Spleen (tissue), 11 donors: ENCODE data around the gene ZNF747. TPM values are rescaled to one million over a fixed set of nuclear protein-coding genes. Genes with fewer than 3 reads are reported as not detected.

Experiments
- DNase-seq: peaks from one replicate; pipeline ENCODE4 v3.0.0-alpha.2; 2020
- H3K27ac ChIP-seq, 8 donors: fragments of 200-600 bp; sonication (generic) in 7 of 8; 1 replicate in 4 of 8; 2 replicates in 4 of 8; pipeline versions ENCODE4 v1.5.0 to v1.8.0; 2016 to 2021; ENCODE audit warnings: inconsistent platforms in 4 of 8, mild to moderate bottlenecking in 4 of 8, moderate library complexity in 1 of 8
- H3K27me3 ChIP-seq, 7 donors: fragments of 200-600 bp; sonication (generic) in 6 of 7; replicated peaks in 1 of 7; 1 replicate in 4 of 7; 2 replicates in 3 of 7; pipeline versions ENCODE4 v1.5.0 to v1.8.0; 2016 to 2021; ENCODE audit warnings: inconsistent platforms in 3 of 7, mild to moderate bottlenecking in 1 of 7
- H3K36me3 ChIP-seq, 6 donors: fragments of 200-600 bp; sonication (generic) in 5 of 6; 1 replicate in 4 of 6; 2 replicates in 2 of 6; pipeline versions ENCODE4 v1.5.0 to v1.8.0; 2016 to 2021; ENCODE audit warnings: inconsistent platforms in 2 of 6
- H3K4me1 ChIP-seq, 6 donors: fragments of 200-600 bp; sonication (generic) in 5 of 6; 1 replicate in 3 of 6; 2 replicates in 3 of 6; pipeline versions ENCODE4 v1.5.0 to v1.8.0; 2016 to 2021; ENCODE audit warnings: inconsistent platforms in 3 of 6
- H3K4me3 ChIP-seq, 8 donors: fragments of 200-600 bp; sonication (generic) in 7 of 8; 1 replicate in 4 of 8; 2 replicates in 4 of 8; pipeline versions ENCODE4 v1.5.0 to v1.8.0; 2016 to 2021; ENCODE audit warnings: inconsistent platforms in 4 of 8, mild to moderate bottlenecking in 4 of 8, moderate library complexity in 2 of 8
- H3K9me3 ChIP-seq, 8 donors: fragments of 200-600 bp; sonication (generic) in 7 of 8; 1 replicate in 4 of 8; 2 replicates in 4 of 8; pipeline versions ENCODE4 v1.5.0 to v1.8.0; 2016 to 2021; ENCODE audit warnings: inconsistent platforms in 4 of 8
- CTCF ChIP-seq, 11 experiments: fragments of 200-600 bp in 7 of 11; fragments of 450-650 bp in 4 of 11; sonication (generic) in 4 of 11; IDR thresholded peaks in 8 of 11; conservative IDR thresholded peaks in 3 of 11; 1 replicate in 7 of 11; 2 replicates in 4 of 11; pipeline versions ENCODE4 v1.4.0 to v1.8.0; 2016 to 2021; ENCODE audit warnings: antibody characterized with exemption in 11 of 11, inconsistent platforms in 4 of 11, mild to moderate bottlenecking in 1 of 11
- POLR2A ChIP-seq, 3 donors: fragments of 450-650 bp; IDR thresholded peaks; one replicate each; pipeline ENCODE4 v1.5.1; 2017; ENCODE audit warnings: antibody characterized with exemption in 3 of 3, mild to moderate bottlenecking in 1 of 3
- POLR2AphosphoS5 ChIP-seq, 3 donors: sonication (generic); formaldehyde crosslinking; IDR thresholded peaks; one replicate each; pipeline ENCODE4 v1.5.1; 2017; ENCODE audit warnings: antibody characterized with exemption in 3 of 3
- WGBS, 5 donors: extraction: QIAGEN DNeasy Blood & Tissue Kit in 3 of 5; methylation state at CpG; one replicate each; pipeline versions ENCODE4 v1.1.5 to v1.1.7; 2013 to 2018; 5-methylcytosine and 5-hydroxymethylcytosine counted together
- intact Hi-C: fragments of 100-400 bp; cut with DNase I; formaldehyde crosslinking; loops from one replicate; pipeline ENCODE4 v1.15.0; 2023; ENCODE audit warnings: low total_unique reads
- microRNA-seq, 3 donors: library from miRNA; unstranded; fragments of <30 nt; microRNA quantifications; one replicate each; pipeline versions ENCODE4 to v1.1.0, GENCODE V29; 2019 to 2020
- polyA plus RNA-seq, 3 donors: library from polyadenylated mRNA; stranded (reverse); fragments of 200-250 nt; gene quantifications; one replicate each; pipeline ENCODE4 v1.2.1, GENCODE V29; 2013
- small RNA-seq, 4 donors: library from RNA; depleted of rRNA; stranded (forward); fragments of <200 nt; gene quantifications; one replicate each; pipeline ENCODE3, GENCODE V24; 2016
- total RNA-seq, 7 donors: library from RNA; depleted of rRNA in 3 of 7; stranded (reverse); fragments of >200 nt in 3 of 7; fragmentation: NEBNext Ultra II Directional in 4 of 7; extraction: Animal tissue kit (Norgen Biotek cat#: 25700) in 4 of 7; gene quantifications; one replicate each; pipeline versions ENCODE4 v1.1.0 to v1.2.1, GENCODE V29; 2016 to 2021
- donor health status: healthy with polysubstance abuse.
- donor health status: DM: no; HTN: no; CAD: no; lungs with moderate emphysema.
- donor health status: DM: no; HTN: no; CAD: no.
- donor health status: Bipolar disorder and iron deficiency.
- donor health status: healthy.
- donor health status: DM: no; HTN: no; CAD: no.
- donor health status: DM: yes; HTN: yes; CAD: no.

ZNF747 gene
- total and polyA plus RNA-seq, 10 donors: 5.9 to 16.1 (median 10.9) TPM

- intact Hi-C loops: no loop called here
- Histone ChIP-seq H3K27ac (no peak overlapping the region), H3K9me3 (no peaks in the 10 kb centered on the region), H3K36me3 (peaks cover 0 to 98% (median 67%) of the 10 kb centered on the region in 6 donors), H3K27me3 (no peaks in the 10 kb centered on the region), H3K4me1 (peaks cover 0 to 73% (median 15%) of the 10 kb centered on the region in 6 donors), H3K4me3 (no peak overlapping the region)
- DNase-seq: no peak
- WGBS, 5 donors: 69 to 86% (median 81%) methylated on average over 5 of the region's 5 CpGs
- TF ChIP-seq POLR2AphosphoS5 (IDR thresholded peaks at IDR 0.05) (no peak), CTCF (IDR thresholded peaks at IDR 0.05 in 8 of 11, conservative IDR thresholded peaks at IDR 0.05 in 3 of 11) (no peak), POLR2A (IDR thresholded peaks at IDR 0.05) (no peak)
These were observed 53.3 kb downstream of the ZNF747 start for GRCh38 chr16:30481381-30481780.

Small RNA genes within 50 kb of the gene (microRNA-seq; reads per million reads assigned to microRNA genes)
- 0.36 to 4.2 (median 1.1) reads per million in 3 donors for gene MIR4518

Small RNA genes within 50 kb of the gene (small RNA-seq; reads per million reads assigned to genes)
- 0 reads per million in 4 donors for gene MIR4518
- 0 reads per million in 4 donors for gene RNU7-61P

Other genes starting within 250 kb of the ZNF747 start
- gene CD2BP2, start 179.6 kb downstream of the ZNF747 start, total RNA-seq: 10 to 100 TPM; 33.9 to 60.0 (median 55.8) TPM
- 10 to 100 TPM; 27.8 to 42.9 (median 42.9) TPM for gene CD2BP2, start 179.6 kb downstream of the ZNF747 start, polyA plus RNA-seq
- gene TBC1D10B, start 164.4 kb downstream of the ZNF747 start, total RNA-seq: 10 to 100 TPM; 32.5 to 50.4 (median 45.8) TPM
- 10 to 100 TPM; 17.3 to 33.3 (median 22.5) TPM for gene TBC1D10B, start 164.4 kb downstream of the ZNF747 start, polyA plus RNA-seq
- 1 to 10 TPM in 1 of 7 donors, not detected in 6; 1.4 TPM for gene MYL11, start 160.1 kb downstream of the ZNF747 start, total RNA-seq
- gene MYL11, start 160.1 kb downstream of the ZNF747 start, polyA plus RNA-seq: 1 to 10 TPM; 2.7 to 4.3 (median 2.8) TPM
- 100 to 1,000 TPM in 1 of 7 donors, 10 to 100 TPM in 6; 38.5 to 105 (median 72.4) TPM for gene SEPTIN1, start 152.3 kb downstream of the ZNF747 start, total RNA-seq
- gene SEPTIN1, start 152.3 kb downstream of the ZNF747 start, polyA plus RNA-seq: 100 to 1,000 TPM; 154 to 199 (median 179) TPM
- 10 to 100 TPM in 3 of 7 donors, 1 to 10 TPM in 4; 7.1 to 10.4 (median 9.5) TPM for gene ZNF48, start 139.4 kb downstream of the ZNF747 start, total RNA-seq
- 1 to 10 TPM; 2.7 to 5.7 (median 3.5) TPM for gene ZNF48, start 139.4 kb downstream of the ZNF747 start, polyA plus RNA-seq
- 10 to 100 TPM in 1 of 7 donors, 1 to 10 TPM in 6; 2.2 to 10.2 (median 3.1) TPM for gene ZNF771, start 127.3 kb downstream of the ZNF747 start, total RNA-seq
- 1 to 10 TPM; 2.3 to 3.7 (median 3.1) TPM for gene ZNF771, start 127.3 kb downstream of the ZNF747 start, polyA plus RNA-seq
- 10 to 100 TPM; 17.6 to 36.3 (median 28.6) TPM for gene DCTPP1, start 104.8 kb downstream of the ZNF747 start, total RNA-seq
- gene DCTPP1, start 104.8 kb downstream of the ZNF747 start, polyA plus RNA-seq: 10 to 100 TPM; 25.5 to 49.1 (median 41.9) TPM
- gene SEPHS2, start 89.0 kb downstream of the ZNF747 start, total RNA-seq: 10 to 100 TPM; 35.5 to 54.7 (median 43.7) TPM
- gene SEPHS2, start 89.0 kb downstream of the ZNF747 start, polyA plus RNA-seq: 10 to 100 TPM; 42.4 to 56.0 (median 49.5) TPM
- 100 to 1,000 TPM; 100 to 212 (median 153) TPM for gene ITGAL, start 62.1 kb downstream of the ZNF747 start, total RNA-seq
- 10 to 100 TPM; 26.6 to 64.4 (median 51.1) TPM for gene ITGAL, start 62.1 kb downstream of the ZNF747 start, polyA plus RNA-seq
- 10 to 100 TPM; 17.2 to 27.3 (median 25.5) TPM for gene ZNF768, start 8.3 kb downstream of the ZNF747 start, total RNA-seq
- 10 to 100 TPM; 17.0 to 33.1 (median 21.6) TPM for gene ZNF768, start 8.3 kb downstream of the ZNF747 start, polyA plus RNA-seq
- gene ZNF764, start 23.5 kb upstream of the ZNF747 start, total RNA-seq: 10 to 100 TPM; 11.6 to 18.6 (median 13.5) TPM
- gene ZNF764, start 23.5 kb upstream of the ZNF747 start, polyA plus RNA-seq: 1 to 10 TPM; 3.4 to 7.4 (median 4.1) TPM
- 10 to 100 TPM; 10.7 to 26.3 (median 19.7) TPM for gene ZNF688, start 36.9 kb upstream of the ZNF747 start, total RNA-seq
- gene ZNF688, start 36.9 kb upstream of the ZNF747 start, polyA plus RNA-seq: 10 to 100 TPM; 27.5 to 43.5 (median 40.8) TPM
- 10 to 100 TPM; 16.5 to 22.1 (median 18.6) TPM for gene ZNF785, start 50.8 kb upstream of the ZNF747 start, total RNA-seq
- gene ZNF785, start 50.8 kb upstream of the ZNF747 start, polyA plus RNA-seq: 1 to 10 TPM; 3.1 to 7.1 (median 3.5) TPM
- gene ZNF689, start 75.5 kb upstream of the ZNF747 start, total RNA-seq: 10 to 100 TPM in 5 of 7 donors, 1 to 10 TPM in 2; 6.3 to 14.6 (median 11.4) TPM
- 1 to 10 TPM; 3.5 to 5.0 (median 3.7) TPM for gene ZNF689, start 75.5 kb upstream of the ZNF747 start, polyA plus RNA-seq
- 10 to 100 TPM; 51.2 to 77.8 (median 61.8) TPM for gene PRR14, start 116.1 kb upstream of the ZNF747 start, total RNA-seq
- gene PRR14, start 116.1 kb upstream of the ZNF747 start, polyA plus RNA-seq: 100 to 1,000 TPM in 2 of 3 donors, 10 to 100 TPM in 1; 68.4 to 178 (median 148) TPM
- gene FBRS, start 123.6 kb upstream of the ZNF747 start, total RNA-seq: 100 to 1,000 TPM in 4 of 7 donors, 10 to 100 TPM in 3; 47.5 to 118 (median 102) TPM
- gene FBRS, start 123.6 kb upstream of the ZNF747 start, polyA plus RNA-seq: 10 to 100 TPM; 25.8 to 62.7 (median 43.7) TPM
- 10 to 100 TPM; 52.8 to 85.7 (median 72.7) TPM for gene SRCAP, start 164.3 kb upstream of the ZNF747 start, total RNA-seq
- gene SRCAP, start 164.3 kb upstream of the ZNF747 start, polyA plus RNA-seq: 10 to 100 TPM in 1 of 3 donors, 1 to 10 TPM in 2; 1.2 to 19.0 (median 1.4) TPM
- gene PHKG2, start 213.6 kb upstream of the ZNF747 start, total RNA-seq: 10 to 100 TPM; 28.5 to 36.7 (median 34.0) TPM
- gene PHKG2, start 213.6 kb upstream of the ZNF747 start, polyA plus RNA-seq: 10 to 100 TPM; 30.3 to 51.6 (median 42.8) TPM
- 1 to 10 TPM; 3.1 to 7.2 (median 4.1) TPM for gene CFAP119, start 227.2 kb upstream of the ZNF747 start, total RNA-seq
- gene CFAP119, start 227.2 kb upstream of the ZNF747 start, polyA plus RNA-seq: 10 to 100 TPM in 1 of 3 donors, 1 to 10 TPM in 2; 8.2 to 15.5 (median 8.3) TPM
- gene RNF40, start 227.5 kb upstream of the ZNF747 start, total RNA-seq: 100 to 1,000 TPM in 2 of 7 donors, 10 to 100 TPM in 5; 65.9 to 111 (median 88.8) TPM
- 10 to 100 TPM; 38.1 to 63.9 (median 50.0) TPM for gene RNF40, start 227.5 kb upstream of the ZNF747 start, polyA plus RNA-seq